Sigmoid colon (tissue), 3 donors: ENCODE measurements around the gene LMO1.

Experiments used
- POLR2A ChIP-seq, 2 donors: fragments of 450-650 bp; IDR thresholded peaks; one replicate each; pipeline ENCODE4 v1.6.1; 2016; ENCODE audit warnings: antibody characterized with exemption in 2 of 2, mild to moderate bottlenecking in 2 of 2, moderate library complexity in 2 of 2
- TF ChIP-seq, protein P1 (sequence below), 4 experiments: fragments of 450-650 bp in 3 of 4; fragments of 200-600 bp in 1 of 4; IDR thresholded peaks; one replicate each; pipeline ENCODE4 v1.5.1; 2016 to 2019; ENCODE audit warnings: antibody characterized with exemption in 4 of 4, mild to moderate bottlenecking in 3 of 4, moderate library complexity in 2 of 4

GRCh38 chr11:8242499-8243280 lies 21.0 kb downstream of the LMO1 start:
- TF ChIP-seq POLR2A (IDR thresholded peaks at IDR 0.05) = no peak
- TF ChIP-seq, protein P1, sequence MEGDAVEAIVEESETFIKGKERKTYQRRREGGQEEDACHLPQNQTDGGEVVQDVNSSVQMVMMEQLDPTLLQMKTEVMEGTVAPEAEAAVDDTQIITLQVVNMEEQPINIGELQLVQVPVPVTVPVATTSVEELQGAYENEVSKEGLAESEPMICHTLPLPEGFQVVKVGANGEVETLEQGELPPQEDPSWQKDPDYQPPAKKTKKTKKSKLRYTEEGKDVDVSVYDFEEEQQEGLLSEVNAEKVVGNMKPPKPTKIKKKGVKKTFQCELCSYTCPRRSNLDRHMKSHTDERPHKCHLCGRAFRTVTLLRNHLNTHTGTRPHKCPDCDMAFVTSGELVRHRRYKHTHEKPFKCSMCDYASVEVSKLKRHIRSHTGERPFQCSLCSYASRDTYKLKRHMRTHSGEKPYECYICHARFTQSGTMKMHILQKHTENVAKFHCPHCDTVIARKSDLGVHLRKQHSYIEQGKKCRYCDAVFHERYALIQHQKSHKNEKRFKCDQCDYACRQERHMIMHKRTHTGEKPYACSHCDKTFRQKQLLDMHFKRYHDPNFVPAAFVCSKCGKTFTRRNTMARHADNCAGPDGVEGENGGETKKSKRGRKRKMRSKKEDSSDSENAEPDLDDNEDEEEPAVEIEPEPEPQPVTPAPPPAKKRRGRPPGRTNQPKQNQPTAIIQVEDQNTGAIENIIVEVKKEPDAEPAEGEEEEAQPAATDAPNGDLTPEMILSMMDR (IDR thresholded peaks at IDR 0.05) = no peak
